WTC11 (cell line): ENCODE measurements around the gene DYNLT2B.

Experiments
- CREM ChIP-seq: sonication (generic); formaldehyde crosslinking; IDR thresholded peaks from 2 replicates; pipeline ENCODE4 v1.8.1; 2022; ENCODE audit warnings: mild to moderate bottlenecking, missing genetic modification reagents, moderate library complexity
- CTCF ChIP-seq: fragments of 200-600 bp; IDR thresholded peaks from 2 replicates; pipeline ENCODE4 v1.8.0; 2022; ENCODE audit warnings: antibody characterized with exemption
- FOXK1 ChIP-seq: sonication (generic); formaldehyde crosslinking; IDR thresholded peaks from 2 replicates; pipeline ENCODE4 v1.8.0; 2022; ENCODE audit warnings: mild to moderate bottlenecking, moderate library complexity, missing genetic modification reagents
- HMGXB4 ChIP-seq: sonication (generic); formaldehyde crosslinking; IDR thresholded peaks from 2 replicates; pipeline ENCODE4 v1.8.1; 2023; ENCODE audit warnings: mild to moderate bottlenecking, moderate library complexity, missing genetic modification reagents
- MAX ChIP-seq: sonication (generic); formaldehyde crosslinking; IDR thresholded peaks from 2 replicates; pipeline ENCODE4 v1.8.0; 2022; ENCODE audit warnings: mild to moderate bottlenecking, missing genetic modification reagents
- NFYB ChIP-seq: sonication (generic); formaldehyde crosslinking; conservative IDR thresholded peaks from 2 replicates; pipeline ENCODE4 v1.8.0; 2022; ENCODE audit warnings: low read depth, missing genetic modification reagents
- NR2C2 ChIP-seq: sonication (generic); formaldehyde crosslinking; IDR thresholded peaks from 2 replicates; pipeline ENCODE4 v1.8.0; 2022; ENCODE audit warnings: mild to moderate bottlenecking, missing genetic modification reagents
- PREB ChIP-seq: sonication (generic); formaldehyde crosslinking; IDR thresholded peaks from 2 replicates; pipeline ENCODE4 v1.8.1; 2022; ENCODE audit warnings: mild to moderate bottlenecking, missing genetic modification reagents, moderate library complexity, borderline replicate concordance
- SP1 ChIP-seq: sonication (generic); formaldehyde crosslinking; conservative IDR thresholded peaks from 2 replicates; pipeline ENCODE4 v1.8.1; 2022; ENCODE audit warnings: missing genetic modification reagents
- ZNF263 ChIP-seq: sonication (generic); formaldehyde crosslinking; IDR thresholded peaks from 2 replicates; pipeline ENCODE4 v1.8.1; 2022; ENCODE audit warnings: low read depth, mild to moderate bottlenecking, moderate library complexity, missing genetic modification reagents
- ZNF423 ChIP-seq: fragments of 250-450 bp; sonication (Bioruptor Pico); IDR thresholded peaks from 2 replicates; pipeline ENCODE4 v2.1.2; 2022; ENCODE audit warnings: mild to moderate bottlenecking, moderate library complexity

GRCh38 chr3:196350067-196350466 is 32.0 kb upstream of the DYNLT2B start:
- TF ChIP-seq HMGXB4 (CRISPR knock-in tag) (no peak), CTCF (no peak), ZNF423 (CRISPR knock-in tag) (no peak), SP1 (CRISPR knock-in tag) (no peak), NR2C2 (no peak), FOXK1 (CRISPR knock-in tag) (no peak), PREB (CRISPR knock-in tag) (no peak), NFYB (CRISPR knock-in tag) (no peak), MAX (no peak), CREM (no peak), ZNF263 (CRISPR knock-in tag) (no peak)
